Keratinocyte (primary cell): ENCODE data around the gene TIGD4. TPM values are rescaled to one million over a fixed set of nuclear protein-coding genes. Genes with fewer than 3 reads are reported as not detected.
A peak's percentile ranks its signal among the peaks of the same experiment; 100 is the strongest.

Experiments used
- DNase-seq: peaks from one replicate; pipeline ENCODE4 v3.0.0-alpha.2; 2011; ENCODE audit warnings: low read depth, missing footprints, low spot score
- FAIRE-seq: peaks from 2 replicates; lab custom pipeline; 2011; peaks lifted over from hg19 to GRCh38; lab: Jason Lieb, UNC
- H2AFZ ChIP-seq: 2 replicates; pipeline ENCODE4 v1.6.0; 2012; ENCODE audit warnings: low read length, control low read depth, inconsistent platforms; ENCODE audit not compliant: control insufficient read depth
- H3K27ac ChIP-seq: 2 replicates; pipeline ENCODE4 v1.5.1; 2011; ENCODE audit warnings: low read length; ENCODE audit not compliant: control insufficient read depth, insufficient read depth
- H3K27me3 ChIP-seq: 3 replicates; pipeline ENCODE4 v1.6.0; 2011; ENCODE audit warnings: low read length; ENCODE audit not compliant: control insufficient read depth, insufficient read depth; ENCODE audit errors: extremely low read depth
- H3K36me3 ChIP-seq, 2 experiments: 2 replicates in 1 of 2; 3 replicates in 1 of 2; pipeline ENCODE4 v1.5.1; 2011; ENCODE audit warnings: low read length in 2 of 2, mild to moderate bottlenecking in 1 of 2; ENCODE audit not compliant: control insufficient read depth in 2 of 2, insufficient read depth in 2 of 2; ENCODE audit errors: extremely low read depth in 1 of 2
- H3K4me1 ChIP-seq: 3 replicates; pipeline ENCODE4 v1.5.1; 2011; ENCODE audit warnings: low read length; ENCODE audit not compliant: control insufficient read depth, insufficient read depth; ENCODE audit errors: extremely low read depth
- H3K4me2 ChIP-seq: 3 replicates; pipeline ENCODE4 v1.6.0; 2011; ENCODE audit warnings: low read depth, low read length; ENCODE audit not compliant: control insufficient read depth, insufficient read depth; ENCODE audit errors: extremely low read depth
- H3K4me3 ChIP-seq, 3 experiments: fragments of 200-600 bp in 1 of 3; sonication (generic) in 1 of 3; 2 replicates in 2 of 3; 3 replicates in 1 of 3; pipeline ENCODE4 v1.5.1; 2011 to 2016; ENCODE audit warnings: low read length in 3 of 3, mild to moderate bottlenecking in 3 of 3, control low read depth in 2 of 3, inconsistent platforms in 1 of 3, low read depth in 1 of 3, mixed read lengths in 1 of 3, mixed run types in 1 of 3, moderate library complexity in 1 of 3; ENCODE audit not compliant: control insufficient read depth in 2 of 3, insufficient read depth in 2 of 3; ENCODE audit errors: extremely low read depth in 1 of 3
- H3K79me2 ChIP-seq: 2 replicates; pipeline ENCODE4 v1.6.0; 2012; ENCODE audit warnings: low read length; ENCODE audit not compliant: control insufficient read depth, insufficient read depth
- H3K9ac ChIP-seq: 3 replicates; pipeline ENCODE4 v1.6.0; 2011; ENCODE audit warnings: low read length; ENCODE audit not compliant: control insufficient read depth, insufficient read depth; ENCODE audit errors: extremely low read depth
- H3K9me1 ChIP-seq: 3 replicates; pipeline ENCODE4 v1.6.0; 2011; ENCODE audit warnings: low read length; ENCODE audit not compliant: control insufficient read depth, insufficient read depth; ENCODE audit errors: extremely low read depth
- H3K9me3 ChIP-seq: 2 replicates; pipeline ENCODE4 v1.5.1; 2012; ENCODE audit warnings: low read depth, low read length; ENCODE audit not compliant: control insufficient read depth
- H4K20me1 ChIP-seq: 3 replicates; pipeline ENCODE4 v1.6.0; 2011; ENCODE audit warnings: low read length; ENCODE audit not compliant: control insufficient read depth, insufficient read depth; ENCODE audit errors: extremely low read depth
- EZH2 ChIP-seq: IDR thresholded peaks from one replicate; pipeline ENCODE4 v1.6.1; 2012; ENCODE audit warnings: inconsistent platforms, mild to moderate bottlenecking, low read length, moderate library complexity
- dilution Hi-C: fragments of 300-500 bp; cut with MboI; formaldehyde crosslinking; loops from one replicate; pipeline ENCODE4 v1.7.0; 2020; ENCODE audit warnings: low sequenced_read_pairs; ENCODE audit not compliant: extremely low pct_ligation_motif_present
- polyA minus RNA-seq, 3 experiments: library from RNA; depleted of rRNA, polyadenylated mRNA; stranded (reverse); fragments of >200 nt; gene quantifications; 1 replicate in 1 of 3; 2 replicates in 1 of 3; 3 replicates in 1 of 3; pipeline ENCODE4 v1.2.3, GENCODE V29; 2011
- polyA plus RNA-seq, 5 experiments: library from polyadenylated mRNA; depleted of rRNA in 3 of 5; stranded (reverse) in 3 of 5; stranded (forward) in 1 of 5; unstranded in 1 of 5; fragments of >200 nt; gene quantifications; 1 replicate in 1 of 5; 2 replicates in 3 of 5; 3 replicates in 1 of 5; pipeline versions ENCODE4 v1.2.1 to v1.2.3, GENCODE V29; 2011 to 2012; ENCODE audit warnings: missing spikeins in 2 of 5, low read depth in 1 of 5, low replicate concordance in 1 of 5
- TF ChIP-seq, protein P1 (sequence below), 3 experiments: IDR thresholded peaks in 1 of 3; conservative IDR thresholded peaks in 1 of 3; optimal IDR thresholded peaks in 1 of 3; 2 replicates in 2 of 3; 3 replicates in 1 of 3; pipeline versions ENCODE3 to v1.5.1; 2011; ENCODE audit warnings: low read length in 3 of 3, mild to moderate bottlenecking in 3 of 3, moderate library complexity in 2 of 3, control low read depth in 1 of 3, inconsistent platforms in 1 of 3; ENCODE audit not compliant: insufficient read depth in 2 of 3; ENCODE audit errors: extremely low read depth in 1 of 3

TIGD4 gene
- polyA plus RNA-seq (0.10 to 0.21 TPM (median 0.12 TPM) in 3 replicates), polyA minus RNA-seq (0.06 to 0.20 TPM in 2 of 3 replicates, not detected in the other)
- 0.17 TPM for polyA plus RNA-seq (2011; ENCODE audit: low read depth)
- 0.06 and 0.13 TPM in 2 replicates for polyA plus RNA-seq (2011; cell fraction: cytosol; rRNA removed)
- 0.23 and 0.27 TPM in 2 replicates for polyA plus RNA-seq (2011; cell fraction: nucleus; rRNA removed)
- 0.08 and 0.18 TPM in 2 replicates for polyA plus RNA-seq (2012; ENCODE audit: low replicate concordance)
- not detected for polyA minus RNA-seq (2011; cell fraction: cytosol; rRNA and poly(A)+ RNA removed)
- polyA minus RNA-seq (2011; cell fraction: nucleus; rRNA and poly(A)+ RNA removed), result 0.39 TPM in 1 of 2 replicates, not detected in the other

DNA sequence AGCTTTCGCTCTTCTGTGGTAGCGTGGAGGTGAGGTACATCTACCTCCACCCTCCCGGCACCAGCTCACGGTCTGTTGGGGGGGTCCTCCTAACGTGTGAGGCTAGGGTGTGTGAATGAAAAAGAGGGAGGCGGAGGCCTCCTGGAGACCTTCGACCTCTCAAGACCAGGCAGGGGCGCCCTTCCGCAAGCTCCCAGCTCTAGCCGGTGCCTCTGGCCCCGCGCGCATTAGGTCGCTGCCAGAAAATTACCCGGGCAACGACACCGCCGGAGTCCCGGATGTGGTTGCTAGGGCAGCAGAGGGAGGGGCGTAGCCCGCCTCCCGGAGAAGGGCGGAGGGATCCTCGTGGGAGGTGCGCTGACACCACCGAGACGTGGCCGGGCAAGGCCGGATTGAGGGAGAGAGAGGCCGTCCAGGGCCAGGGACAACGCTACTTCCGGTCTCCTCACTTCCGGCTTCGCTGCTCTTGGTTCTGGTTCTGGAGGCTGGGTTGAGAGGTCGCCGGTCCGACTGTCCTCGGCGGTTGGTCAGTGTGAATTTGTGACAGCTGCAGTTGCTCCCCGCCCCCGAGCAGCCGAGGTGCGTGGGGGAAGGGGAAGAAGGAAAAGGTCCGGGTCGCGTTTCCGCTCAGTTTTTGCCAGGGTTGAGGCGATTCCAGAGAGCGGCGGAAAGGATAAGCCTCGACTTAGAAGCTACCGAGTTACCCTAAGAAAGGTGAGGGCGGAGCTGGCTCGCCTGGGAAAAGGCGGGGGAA is at the start of gene TIGD4, which contains the start of gene ARFIP1:
Gene TIGD4 (minus strand): TSS at position 218 of the 754 bp plus-strand sequence. CDS start 8,726 bp downstream, outside the sequence.
Gene ARFIP1 (plus strand): TSS at position 442 of the 754 bp plus-strand sequence. CDS start 49,680 bp downstream, outside the sequence.
- FAIRE-seq (peak; percentile 94), DNase-seq (peak; percentile 54)
- Histone ChIP-seq H3K4me3 (peak within 1 kb of the TSS; percentile 75 to 94 (median 90)), H2AFZ (peak within 1 kb of the TSS; percentile 98), H3K9me3 (no peaks in the 10 kb centered on the region), H3K27me3 (no peaks in the 10 kb centered on the region), H3K4me1 (peaks cover 23% of the 10 kb centered on the region), H3K79me2 (peaks cover 46% of the 10 kb centered on the region), H4K20me1 (no peaks in the 10 kb centered on the region), H3K4me2 (peak within 1 kb of the TSS; percentile 98), H3K27ac (peak within 1 kb of the TSS; percentile 87), H3K9ac (peak within 1 kb of the TSS; percentile 83), H3K36me3 (no peaks in the 10 kb centered on the region), H3K9me1 (peaks cover 2% of the 10 kb centered on the region)
- dilution Hi-C loops, result no loop called here
- TF ChIP-seq, protein P1, sequence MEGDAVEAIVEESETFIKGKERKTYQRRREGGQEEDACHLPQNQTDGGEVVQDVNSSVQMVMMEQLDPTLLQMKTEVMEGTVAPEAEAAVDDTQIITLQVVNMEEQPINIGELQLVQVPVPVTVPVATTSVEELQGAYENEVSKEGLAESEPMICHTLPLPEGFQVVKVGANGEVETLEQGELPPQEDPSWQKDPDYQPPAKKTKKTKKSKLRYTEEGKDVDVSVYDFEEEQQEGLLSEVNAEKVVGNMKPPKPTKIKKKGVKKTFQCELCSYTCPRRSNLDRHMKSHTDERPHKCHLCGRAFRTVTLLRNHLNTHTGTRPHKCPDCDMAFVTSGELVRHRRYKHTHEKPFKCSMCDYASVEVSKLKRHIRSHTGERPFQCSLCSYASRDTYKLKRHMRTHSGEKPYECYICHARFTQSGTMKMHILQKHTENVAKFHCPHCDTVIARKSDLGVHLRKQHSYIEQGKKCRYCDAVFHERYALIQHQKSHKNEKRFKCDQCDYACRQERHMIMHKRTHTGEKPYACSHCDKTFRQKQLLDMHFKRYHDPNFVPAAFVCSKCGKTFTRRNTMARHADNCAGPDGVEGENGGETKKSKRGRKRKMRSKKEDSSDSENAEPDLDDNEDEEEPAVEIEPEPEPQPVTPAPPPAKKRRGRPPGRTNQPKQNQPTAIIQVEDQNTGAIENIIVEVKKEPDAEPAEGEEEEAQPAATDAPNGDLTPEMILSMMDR (optimal IDR thresholded peaks at IDR 0.05 in 1 of 3, IDR thresholded peaks at IDR 0.05 in 1 of 3, conservative IDR thresholded peaks at IDR 0.05 in 1 of 3; ENCODE audit: extremely low read depth in 1 of 3, insufficient read depth in 2 of 3, low read length in 3 of 3), result peak; percentile 5 to 30 (median 13)
- TF ChIP-seq EZH2, result no peak

DNA sequence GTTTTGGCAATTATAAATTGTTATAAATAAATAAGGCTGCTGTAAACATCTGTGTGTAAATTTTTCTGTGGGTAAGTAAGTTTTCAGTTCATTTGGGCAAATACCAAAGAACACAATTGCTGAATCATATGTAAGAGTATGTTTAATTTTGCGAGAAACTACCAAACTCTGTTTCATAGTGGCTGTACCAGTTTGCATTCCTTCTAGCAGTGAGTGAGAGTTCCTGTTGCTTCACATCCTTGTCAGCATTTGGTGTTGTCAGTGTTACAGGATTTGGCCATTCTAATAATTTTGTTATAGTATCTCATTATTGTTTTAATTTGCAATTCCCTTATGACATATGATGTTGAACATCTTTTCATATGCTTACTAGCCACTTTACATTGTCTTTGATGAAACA is 48.6 kb upstream of the TIGD4 start:
- DNase-seq, result no peak
- TF ChIP-seq, protein P1 (optimal IDR thresholded peaks at IDR 0.05 in 1 of 3, IDR thresholded peaks at IDR 0.05 in 1 of 3, conservative IDR thresholded peaks at IDR 0.05 in 1 of 3; ENCODE audit: extremely low read depth in 1 of 3, insufficient read depth in 2 of 3, low read length in 3 of 3), result no peak
- no peak for TF ChIP-seq EZH2
- H2AFZ ChIP-seq, result no peak overlapping the region
- H3K79me2 ChIP-seq, result no peaks in the 10 kb centered on the region
- no peak overlapping the region for H3K4me2 ChIP-seq
- no peak overlapping the region for H3K4me3 ChIP-seq
- no peak for FAIRE-seq
- H3K4me1 ChIP-seq, result peaks cover 3% of the 10 kb centered on the region
- no peaks in the 10 kb centered on the region for H3K9me3 ChIP-seq
- dilution Hi-C loops, result no loop called here
- H3K9me1 ChIP-seq, result no peaks in the 10 kb centered on the region
- H4K20me1 ChIP-seq, result no peaks in the 10 kb centered on the region
- no peak overlapping the region for H3K27ac ChIP-seq
- no peaks in the 10 kb centered on the region for H3K27me3 ChIP-seq
- H3K36me3 ChIP-seq, result no peaks in the 10 kb centered on the region
- no peak overlapping the region for H3K9ac ChIP-seq
